ENCODE results near the gene IGFBP4. TPM values are rescaled to one million over a fixed set of nuclear protein-coding genes. Genes with fewer than 3 reads are reported as not detected.

Gene IGFBP4
- total RNA-seq, 4 donors from 2014 or later: 35.1 to 90.4 (median 39.6) TPM

- no peak for DNase-seq (ENCODE audit: low spot score in 2 of 2)
- WGBS, 2 donors: 18 to 19% methylated on average over 28 to 29 of the region's 29 CpGs
- intact Hi-C loops (cut with DNase I; ENCODE audit: low total_unique reads): loop anchor here (10.0 kb wide), 1 partner anchor 92 kb away; no protein-coding TSS in a partner anchor
These were observed 656 bp upstream of the IGFBP4 start for GRCh38 chr17:40442392-40443195.

GRCh38 chr17:40443988-40444899, 994 bp downstream of the IGFBP4 start:
- DNase-seq (ENCODE audit: low spot score in 2 of 2): no peak
- H3K4me3 ChIP-seq (ENCODE audit: low read depth, poor library complexity, severe bottlenecking): peak overlapping the region; percentile 31
- intact Hi-C loops (cut with DNase I; ENCODE audit: low total_unique reads): loop anchor here (10.0 kb wide), 1 partner anchor 91 kb away; no protein-coding TSS in a partner anchor
- TF ChIP-seq POLR2A (IDR thresholded peaks at IDR 0.05): no peak
- TF ChIP-seq CTCF (IDR thresholded peaks at IDR 0.05): no peak
- WGBS, 2 donors: 17 to 21% methylated on average over 14 to 15 of the region's 15 CpGs

More at GRCh38 chr17:40442392-40443195, 656 bp upstream of the IGFBP4 start:
- H3K4me3 ChIP-seq (ENCODE audit: low read depth, poor library complexity, severe bottlenecking): peak overlapping the region; percentile 31
- TF ChIP-seq CTCF (IDR thresholded peaks at IDR 0.05): no peak
- no peak for TF ChIP-seq POLR2A (IDR thresholded peaks at IDR 0.05)

GRCh38 chr17:40445751-40446468, 2.7 kb downstream of the IGFBP4 start:
- intact Hi-C loops (cut with DNase I; ENCODE audit: low total_unique reads): loop anchor here (10.0 kb wide), 1 partner anchor 89 kb away; no protein-coding TSS in a partner anchor
- WGBS, 2 donors: 60 to 64% methylated on average over 11 of the region's 11 CpGs
- no peak for DNase-seq (ENCODE audit: low spot score in 2 of 2)
- peak overlapping the region; percentile 25 for H3K4me3 ChIP-seq (ENCODE audit: low read depth, poor library complexity, severe bottlenecking)
- no peak for TF ChIP-seq POLR2A (IDR thresholded peaks at IDR 0.05)
- TF ChIP-seq CTCF (IDR thresholded peaks at IDR 0.05): no peak

- H3K4me3 ChIP-seq (ENCODE audit: low read depth, poor library complexity, severe bottlenecking): no peak overlapping the region
- no peak for DNase-seq (ENCODE audit: low spot score in 2 of 2)
- TF ChIP-seq POLR2A (IDR thresholded peaks at IDR 0.05) (no peak), CTCF (IDR thresholded peaks at IDR 0.05) (no peak)
- intact Hi-C loops (cut with DNase I; ENCODE audit: low total_unique reads): loop anchor here (10.0 kb wide), 1 partner anchor 88 kb away; no protein-coding TSS in a partner anchor
- WGBS, 2 donors: 54 to 56% methylated on average over 8 of the region's 8 CpGs
These were observed 3.9 kb downstream of the IGFBP4 start for GRCh38 chr17:40447148-40447644.

GRCh38 chr17:40447806-40448205, 4.6 kb downstream of the IGFBP4 start:
- no peak overlapping the region for H3K4me3 ChIP-seq (ENCODE audit: low read depth, poor library complexity, severe bottlenecking)
- intact Hi-C loops (cut with DNase I; ENCODE audit: low total_unique reads): loop anchor here (10.0 kb wide), 1 partner anchor 87 kb away; no protein-coding TSS in a partner anchor
- WGBS, 2 donors: 53 to 63% methylated on average over 4 of the region's 4 CpGs
- TF ChIP-seq POLR2A (IDR thresholded peaks at IDR 0.05) (no peak), CTCF (IDR thresholded peaks at IDR 0.05) (no peak)
- no peak for DNase-seq (ENCODE audit: low spot score in 2 of 2)

Measured in lower leg skin (tissue), 4 donors.